HEK293 (cell line): ENCODE measurements around the gene PCCA.

ENCODE experiments used
- CTCF ChIA-PET: fragments of 350-600 bp; formaldehyde crosslinking; extraction: SDS; loops from one replicate; lab custom pipeline; 2021; ENCODE audit warnings: antibody characterized with exemption; lab: Yijun Ruan, JAX
- POLR2A ChIA-PET: fragments of 300-600 bp; formaldehyde crosslinking; extraction: SDS; loops from one replicate; lab custom pipeline; 2020; ENCODE audit warnings: antibody characterized with exemption, inconsistent platforms; lab: Yijun Ruan, JAX
- H3K27ac ChIP-seq: fragments of 200-500 bp; sonication (Bioruptor generic); 2 replicates; pipeline ENCODE4 v1.5.1; 2014; ENCODE audit warnings: low read depth, low read length, control low read depth, inconsistent platforms; ENCODE audit errors: extremely low read depth
- H3K36me3 ChIP-seq, 2 experiments: fragments of 200-500 bp in 1 of 2; sonication (Bioruptor generic) in 1 of 2; 1 replicate in 1 of 2; 2 replicates in 1 of 2; pipeline ENCODE4 v1.5.1; 2014 to 2017; ENCODE audit warnings: inconsistent platforms in 2 of 2, low read length in 2 of 2; ENCODE audit not compliant: control insufficient read depth in 2 of 2, insufficient read depth in 1 of 2
- H3K4me1 ChIP-seq: fragments of 200-500 bp; sonication (Bioruptor generic); 2 replicates; pipeline ENCODE4 v1.5.1; 2014; ENCODE audit warnings: mild to moderate bottlenecking, low read length, inconsistent platforms; ENCODE audit not compliant: control insufficient read depth, insufficient read depth
- H3K4me3 ChIP-seq: 2 replicates; pipeline ENCODE4 v1.5.1; 2011; ENCODE audit warnings: low read depth, mild to moderate bottlenecking, control low read depth, low read length, moderate library complexity
- H3K9me3 ChIP-seq: fragments of 200-500 bp; sonication (Bioruptor generic); 2 replicates; pipeline ENCODE4 v1.5.1; 2014; ENCODE audit warnings: low read depth, low read length, inconsistent platforms; ENCODE audit not compliant: control insufficient read depth, insufficient read depth
- GLI4 ChIP-seq: fragments of 450-650 bp; formaldehyde crosslinking; IDR thresholded peaks from 2 replicates; pipeline ENCODE4 v1.5.1; 2016; ENCODE audit warnings: missing biosample characterization, missing genetic modification characterization
- GLIS1 ChIP-seq: fragments of 450-650 bp; formaldehyde crosslinking; IDR thresholded peaks from 2 replicates; pipeline ENCODE4 v1.5.1; 2016; ENCODE audit warnings: missing biosample characterization, missing genetic modification characterization
- MEIS1 ChIP-seq: sonication (generic); formaldehyde crosslinking; IDR thresholded peaks from 2 replicates; pipeline ENCODE4 v1.8.1; 2022; ENCODE audit warnings: missing genetic modification reagents, mild to moderate bottlenecking, borderline replicate concordance
- PATZ1 ChIP-seq: fragments of 450-650 bp; formaldehyde crosslinking; IDR thresholded peaks from 2 replicates; pipeline ENCODE4 v1.5.1; 2016; ENCODE audit warnings: missing biosample characterization, missing genetic modification characterization
- SCRT2 ChIP-seq: fragments of 450-650 bp; formaldehyde crosslinking; IDR thresholded peaks from 2 replicates; pipeline ENCODE4 v1.5.1; 2016; ENCODE audit warnings: missing biosample characterization, missing genetic modification characterization
- SETDB1 ChIP-seq: IDR thresholded peaks from one replicate; pipeline ENCODE4 v1.6.1; 2017; ENCODE audit warnings: mild to moderate bottlenecking, low read length, moderate library complexity, mixed read lengths; ENCODE audit not compliant: insufficient read length
- ZBTB44 ChIP-seq: fragments of 450-650 bp; IDR thresholded peaks from 2 replicates; pipeline ENCODE4 v1.5.1; 2018; ENCODE audit warnings: missing biosample characterization, mild to moderate bottlenecking, missing genetic modification characterization
- ZBTB6 ChIP-seq: fragments of 450-650 bp; formaldehyde crosslinking; IDR thresholded peaks from 2 replicates; pipeline ENCODE4 v1.5.1; 2017; ENCODE audit warnings: missing biosample characterization, missing genetic modification characterization
- ZEB2 ChIP-seq: fragments of 450-650 bp; formaldehyde crosslinking; IDR thresholded peaks from 2 replicates; pipeline ENCODE4 v1.5.1; 2016; ENCODE audit warnings: missing biosample characterization, missing genetic modification characterization
- ZFHX2 ChIP-seq: fragments of 450-650 bp; formaldehyde crosslinking; conservative IDR thresholded peaks from 2 replicates; pipeline ENCODE4 v1.5.1; 2016; ENCODE audit warnings: missing biosample characterization, missing genetic modification characterization
- ZNF114 ChIP-seq: fragments of 450-650 bp; formaldehyde crosslinking; IDR thresholded peaks from 2 replicates; pipeline ENCODE4 v1.5.0; 2017; ENCODE audit warnings: missing biosample characterization, missing genetic modification characterization
- ZNF148 ChIP-seq: fragments of 450-650 bp; formaldehyde crosslinking; IDR thresholded peaks from 2 replicates; pipeline ENCODE4 v1.5.0; 2017; ENCODE audit warnings: missing biosample characterization, missing genetic modification characterization, borderline replicate concordance
- ZNF248 ChIP-seq: fragments of 450-650 bp; formaldehyde crosslinking; IDR thresholded peaks from 2 replicates; pipeline ENCODE4 v1.5.1; 2017; ENCODE audit warnings: missing biosample characterization, missing genetic modification characterization
- ZNF26 ChIP-seq: fragments of 450-650 bp; formaldehyde crosslinking; IDR thresholded peaks from 2 replicates; pipeline ENCODE4 v1.5.1; 2016; ENCODE audit warnings: missing biosample characterization, missing genetic modification characterization
- ZNF292 ChIP-seq: fragments of 450-650 bp; formaldehyde crosslinking; IDR thresholded peaks from 2 replicates; pipeline ENCODE4 v1.5.1; 2016; ENCODE audit warnings: low read depth, missing biosample characterization, missing genetic modification characterization, borderline replicate concordance
- ZNF341 ChIP-seq: fragments of 450-650 bp; formaldehyde crosslinking; IDR thresholded peaks from 2 replicates; pipeline ENCODE4; 2016; ENCODE audit warnings: low read depth, missing biosample characterization, missing genetic modification characterization
- ZNF473 ChIP-seq: fragments of 450-650 bp; formaldehyde crosslinking; IDR thresholded peaks from 2 replicates; pipeline ENCODE4 v1.5.1; 2017; ENCODE audit warnings: missing biosample characterization, missing genetic modification characterization
- ZNF513 ChIP-seq: fragments of 450-650 bp; IDR thresholded peaks from 2 replicates; pipeline ENCODE4 v1.5.1; 2018; ENCODE audit warnings: missing biosample characterization, missing genetic modification characterization
- ZNF654 ChIP-seq: fragments of 450-650 bp; formaldehyde crosslinking; IDR thresholded peaks from 2 replicates; pipeline ENCODE4 v1.5.1; 2016; ENCODE audit warnings: low read depth, missing biosample characterization, missing genetic modification characterization
- ZNF701 ChIP-seq: fragments of 450-650 bp; formaldehyde crosslinking; IDR thresholded peaks from 2 replicates; pipeline ENCODE4 v1.5.1; 2016; ENCODE audit warnings: missing biosample characterization, missing genetic modification characterization
- ZNF837 ChIP-seq: fragments of 450-650 bp; formaldehyde crosslinking; IDR thresholded peaks from 2 replicates; pipeline ENCODE4 v1.5.1; 2016; ENCODE audit warnings: missing biosample characterization, missing genetic modification characterization

The PCCA gene

GRCh38 chr13:100245104-100245503, 156.2 kb downstream of the PCCA start:
- H3K36me3 ChIP-seq, result no peaks in the 10 kb centered on the region
- no peaks in the 10 kb centered on the region for H3K9me3 ChIP-seq
- CTCF ChIA-PET, result no interaction called here
- TF ChIP-seq ZNF701 (tag by site-specific recombination), result no peak
- no peak for TF ChIP-seq ZNF292 (tag by site-specific recombination)
- TF ChIP-seq SETDB1, result no peak
- no peak for TF ChIP-seq GLI4 (tag by site-specific recombination)
- no peak for TF ChIP-seq ZFHX2 (tag by site-specific recombination)
- no peak for TF ChIP-seq ZNF248 (tag by site-specific recombination)
- no peak for TF ChIP-seq ZEB2 (tag by site-specific recombination)
- TF ChIP-seq ZBTB44 (tag by site-specific recombination), result no peak
- no peak for TF ChIP-seq ZNF837 (tag by site-specific recombination)
- TF ChIP-seq ZNF341 (tag by site-specific recombination), result no peak
- no peak for TF ChIP-seq ZNF148 (tag by site-specific recombination)
- no peak for TF ChIP-seq ZNF114 (tag by site-specific recombination)
- TF ChIP-seq ZNF513 (tag by site-specific recombination), result no peak
- H3K4me1 ChIP-seq, result no peaks in the 10 kb centered on the region
- no peak overlapping the region for H3K4me3 ChIP-seq
- POLR2A ChIA-PET, result no interaction called here
- no peak overlapping the region for H3K27ac ChIP-seq

GRCh38 chr13:100247937-100248336, 159.0 kb downstream of the PCCA start:
- CTCF ChIA-PET, result no interaction called here
- TF ChIP-seq GLIS1 (tag by site-specific recombination) (no peak), MEIS1 (CRISPR knock-in tag) (no peak), SCRT2 (tag by site-specific recombination) (no peak), ZBTB6 (tag by site-specific recombination) (no peak), PATZ1 (tag by site-specific recombination) (no peak), ZNF473 (tag by site-specific recombination) (no peak), ZNF654 (no peak), ZNF26 (no peak)
- POLR2A ChIA-PET, result no interaction called here
- no peaks in the 10 kb centered on the region for H3K4me1 ChIP-seq
- no peak overlapping the region for H3K4me3 ChIP-seq
- no peaks in the 10 kb centered on the region for H3K36me3 ChIP-seq
- H3K9me3 ChIP-seq, result no peaks in the 10 kb centered on the region
- H3K27ac ChIP-seq, result no peak overlapping the region
